ENCODE data around the gene SETBP1.

The SETBP1 gene

DNA sequence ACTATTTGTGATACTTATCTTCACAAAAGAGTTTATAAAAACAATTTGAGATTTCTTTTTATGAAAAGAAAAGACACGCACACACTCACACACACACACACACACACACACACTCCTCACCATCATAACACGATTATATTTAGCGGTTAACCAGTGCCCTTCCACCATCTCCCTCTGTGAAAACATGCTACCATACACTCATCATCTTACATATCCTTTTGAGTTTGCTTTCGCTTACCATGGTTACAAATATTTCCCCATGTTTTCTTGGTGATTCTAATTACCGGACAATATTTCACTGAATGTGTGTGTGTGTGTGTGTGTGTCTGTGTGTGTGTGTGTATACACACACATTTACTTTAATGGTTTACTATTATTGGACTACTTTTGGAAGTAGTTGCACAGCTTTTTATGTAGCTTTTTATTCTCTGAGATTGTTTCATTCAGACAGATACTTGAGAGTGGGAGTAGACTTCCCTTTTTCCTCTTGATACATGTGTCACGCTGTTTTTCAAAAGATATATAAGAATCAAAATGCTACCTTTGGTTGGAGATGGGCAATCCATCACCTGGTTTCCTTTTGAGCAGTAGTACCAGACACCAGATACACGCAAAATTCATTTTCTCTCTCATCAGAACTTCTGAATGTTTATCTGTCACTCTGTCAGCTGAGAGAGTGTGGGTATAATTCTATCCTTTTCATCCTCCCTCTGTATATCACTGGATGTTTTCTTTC is 138.1 kb downstream of the SETBP1 start:
- H3K9me3 ChIP-seq (replicated peaks in 1 of 11) = no peaks in the 10 kb centered on the region; a peak in 2 of 22 replicates
- H4K20me1 ChIP-seq = no peaks in the 10 kb centered on the region; a peak in 2 of 22 replicates
- H3K27me3 ChIP-seq = no peaks in the 10 kb centered on the region
- H3K4me3 ChIP-seq = no peak overlapping the region
- H3K27ac ChIP-seq = no peak overlapping the region
- peaks cover 0 to 6% (median 0%) of the 10 kb centered on the region in 10 experiments; a peak in 2 of 20 replicates for H3K4me1 ChIP-seq
- no peaks in the 10 kb centered on the region; a peak in 1 of 22 replicates for H3K36me3 ChIP-seq
- TF ChIP-seq Cebpa-rat (IDR thresholded peaks at IDR 0.05) = no peak
- no peak overlapping the region for H3K4me2 ChIP-seq
- H3K9ac ChIP-seq = no peak overlapping the region

- Histone ChIP-seq H3K27me3 (no peaks in the 10 kb centered on the region), H3K4me1 (peaks cover 0 to 6% (median 2%) of the 10 kb centered on the region in 10 experiments; a peak in 5 of 20 replicates), H3K4me2 (no peak overlapping the region), H3K4me3 (no peak overlapping the region), H4K20me1 (no peaks in the 10 kb centered on the region; a peak in 2 of 22 replicates), H3K9me3 (replicated peaks in 1 of 11) (no peaks in the 10 kb centered on the region; a peak in 2 of 22 replicates), H3K27ac (no peak overlapping the region), H3K9ac (no peak overlapping the region), H3K36me3 (no peaks in the 10 kb centered on the region; a peak in 1 of 22 replicates)
- TF ChIP-seq Cebpa-rat (IDR thresholded peaks at IDR 0.05) = no peak
Observed at GRCh38 chr18:44819944-44820510, 139.3 kb downstream of the SETBP1 start.

DNA sequence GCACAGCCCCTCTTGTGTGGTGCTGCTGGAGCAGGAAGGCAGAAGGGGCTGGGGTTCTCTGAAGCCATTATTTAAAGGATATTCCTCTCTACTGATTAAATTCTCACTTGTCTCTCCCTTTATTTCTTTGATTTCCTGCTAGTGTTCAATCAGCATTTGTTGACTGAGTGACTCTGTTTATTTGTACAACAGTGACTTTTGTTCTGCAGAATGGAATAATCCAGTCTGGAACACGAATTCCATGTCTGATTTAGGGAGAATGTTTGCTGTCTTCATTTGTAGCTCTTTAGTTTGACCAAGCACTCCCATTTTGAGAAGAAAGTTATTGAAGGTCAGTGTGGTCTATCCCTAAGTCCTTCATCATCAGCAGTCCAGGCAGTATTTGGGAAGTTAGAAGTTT is 141.2 kb downstream of the SETBP1 start:
- no peak overlapping the region for H3K4me3 ChIP-seq
- no peaks in the 10 kb centered on the region; a peak in 1 of 22 replicates for H3K36me3 ChIP-seq
- peaks cover 0 to 2% (median 0%) of the 10 kb centered on the region in 11 experiments; a peak in 2 of 22 replicates for H3K9me3 ChIP-seq (replicated peaks in 1 of 11)
- H3K4me1 ChIP-seq = peaks cover 7 to 15% (median 9%) of the 10 kb centered on the region in 10 experiments; a peak in 16 of 20 replicates
- H3K27ac ChIP-seq = no peak overlapping the region
- no peak overlapping the region for H3K4me2 ChIP-seq
- TF ChIP-seq Cebpa-rat (IDR thresholded peaks at IDR 0.05) = no peak
- no peak overlapping the region for H3K9ac ChIP-seq
- H4K20me1 ChIP-seq = no peaks in the 10 kb centered on the region; a peak in 1 of 22 replicates
- H3K27me3 ChIP-seq = no peaks in the 10 kb centered on the region

DNA sequence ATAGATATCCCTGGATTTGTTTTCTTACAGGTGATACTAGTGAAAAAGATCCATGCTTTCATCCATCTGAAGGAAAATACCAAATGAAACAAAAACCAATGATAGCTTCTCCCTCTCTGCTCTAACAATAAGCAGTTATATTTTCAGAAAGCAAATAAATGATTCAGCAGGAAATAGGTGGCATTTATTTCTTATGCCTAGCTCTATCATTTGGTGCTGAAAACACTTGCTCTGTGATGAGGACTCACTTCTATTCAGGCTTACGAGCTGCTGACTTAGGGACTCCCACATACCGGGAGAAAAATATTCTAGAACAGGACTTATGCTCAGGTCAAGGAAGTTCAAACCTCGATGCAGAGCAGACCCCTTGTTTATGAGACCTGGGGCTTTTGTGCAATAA is 142.6 kb downstream of the SETBP1 start:
- Histone ChIP-seq H3K4me3 (no peak overlapping the region), H3K9me3 (replicated peaks in 1 of 11) (peaks cover 0 to 10% (median 0%) of the 10 kb centered on the region in 11 experiments; a peak in 3 of 22 replicates), H3K4me1 (peaks cover 17 to 26% (median 22%) of the 10 kb centered on the region in 10 experiments), H3K36me3 (no peaks in the 10 kb centered on the region; a peak in 1 of 22 replicates), H3K4me2 (no peak overlapping the region), H3K27ac (no peak overlapping the region), H3K27me3 (no peaks in the 10 kb centered on the region), H3K9ac (no peak overlapping the region), H4K20me1 (no peaks in the 10 kb centered on the region; a peak in 1 of 22 replicates)
- TF ChIP-seq Cebpa-rat (IDR thresholded peaks at IDR 0.05) = no peak

- Histone ChIP-seq H3K9ac (no peak overlapping the region), H3K4me1 (peaks cover 22 to 31% (median 27%) of the 10 kb centered on the region in 10 experiments), H3K27ac (no peak overlapping the region), H3K4me3 (no peak overlapping the region), H4K20me1 (no peaks in the 10 kb centered on the region; a peak in 1 of 22 replicates), H3K4me2 (no peak overlapping the region), H3K27me3 (no peaks in the 10 kb centered on the region), H3K9me3 (replicated peaks in 1 of 11) (peaks cover 0 to 10% (median 0%) of the 10 kb centered on the region in 11 experiments; a peak in 2 of 22 replicates), H3K36me3 (no peaks in the 10 kb centered on the region; a peak in 1 of 22 replicates)
- no peak for TF ChIP-seq Cebpa-rat (IDR thresholded peaks at IDR 0.05)
Observed at GRCh38 chr18:44823782-44824181, 143.1 kb downstream of the SETBP1 start.

DNA sequence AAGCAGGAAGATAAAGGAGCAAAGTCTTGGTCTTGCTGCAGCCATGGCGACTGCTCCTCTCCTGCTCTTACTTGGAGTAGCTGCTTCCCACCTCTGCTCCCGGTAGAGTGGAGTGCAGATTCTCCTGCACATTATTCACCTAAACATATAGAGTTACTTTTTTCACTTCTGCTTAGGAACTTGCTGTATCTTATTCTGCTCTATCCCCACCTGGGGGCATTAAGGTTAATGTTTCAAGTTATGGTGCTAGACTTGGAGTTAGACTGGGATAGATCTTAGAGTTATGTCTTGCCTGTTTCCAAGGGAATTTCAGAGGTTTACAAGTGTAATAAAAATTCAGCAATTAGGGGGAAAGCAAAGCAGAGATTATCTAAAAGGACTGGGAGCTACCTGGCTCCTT is 144.2 kb downstream of the SETBP1 start:
- no peaks in the 10 kb centered on the region; a peak in 1 of 22 replicates for H4K20me1 ChIP-seq
- peaks cover 0 to 10% (median 0%) of the 10 kb centered on the region in 11 experiments; a peak in 2 of 22 replicates for H3K9me3 ChIP-seq (replicated peaks in 1 of 11)
- no peak for TF ChIP-seq Cebpa-rat (IDR thresholded peaks at IDR 0.05)
- H3K4me3 ChIP-seq = no peak overlapping the region
- no peak overlapping the region for H3K27ac ChIP-seq
- 0 out of 22 replicates have a peak overlapping the region, but pooled peaks of 1 of the 11 experiments have one; percentile 18 for H3K4me2 ChIP-seq
- H3K4me1 ChIP-seq = peaks cover 25 to 34% (median 29%) of the 10 kb centered on the region in 10 experiments
- H3K36me3 ChIP-seq = no peaks in the 10 kb centered on the region; a peak in 1 of 22 replicates
- H3K9ac ChIP-seq = no peak overlapping the region
- H3K27me3 ChIP-seq = no peaks in the 10 kb centered on the region

- H3K9ac ChIP-seq = no peak overlapping the region
- no peaks in the 10 kb centered on the region for H4K20me1 ChIP-seq
- H3K4me3 ChIP-seq = no peak overlapping the region
- peaks cover 27 to 46% (median 43%) of the 10 kb centered on the region in 10 experiments for H3K4me1 ChIP-seq
- no peaks in the 10 kb centered on the region for H3K27me3 ChIP-seq
- peaks cover 0 to 10% (median 0%) of the 10 kb centered on the region in 11 experiments; a peak in 1 of 22 replicates for H3K9me3 ChIP-seq (replicated peaks in 1 of 11)
- no peak for TF ChIP-seq Cebpa-rat (IDR thresholded peaks at IDR 0.05)
- peak overlapping the region; percentile 27 to 69 (median 51); a peak in 20 of 22 replicates for H3K4me2 ChIP-seq
- H3K36me3 ChIP-seq = no peaks in the 10 kb centered on the region
- 0 out of 22 replicates have a peak overlapping the region, but pooled peaks of 2 of the 11 experiments have one; percentile 3 to 8 for H3K27ac ChIP-seq
Observed at GRCh38 chr18:44826418-44827259, 146.0 kb downstream of the SETBP1 start.

GRCh38 chr18:44828080-44828479 is 147.4 kb downstream of the SETBP1 start:
- Histone ChIP-seq H3K4me2 (peak overlapping the region; percentile 20 to 69 (median 56); a peak in 21 of 22 replicates), H3K27me3 (no peaks in the 10 kb centered on the region), H3K9ac (no peak overlapping the region), H3K9me3 (replicated peaks in 1 of 11) (peaks cover 0 to 10% (median 0%) of the 10 kb centered on the region in 11 experiments; a peak in 1 of 22 replicates), H3K27ac (peak overlapping the region in 6 of 11 experiments; percentile 3 to 61 (median 42); a peak in 10 of 22 replicates), H3K4me1 (peaks cover 27 to 46% (median 43%) of the 10 kb centered on the region in 10 experiments), H3K4me3 (no peak overlapping the region), H4K20me1 (no peaks in the 10 kb centered on the region), H3K36me3 (no peaks in the 10 kb centered on the region)
- no peak for TF ChIP-seq Cebpa-rat (IDR thresholded peaks at IDR 0.05)
